HepG2 (cell line): ENCODE measurements around the gene KSR1. TPM values are rescaled to one million over a fixed set of nuclear protein-coding genes. Genes with fewer than 3 reads are reported as not detected.

ENCODE experiments used
- ASH2L ChIP-seq: fragments of 300-600, 200-600 bp; sonication (generic); IDR thresholded peaks from 2 replicates; pipeline ENCODE4 v1.7.0; 2017; ENCODE audit warnings: low read depth, mild to moderate bottlenecking, moderate library complexity, mixed read lengths, low read length; ENCODE audit not compliant: insufficient read length
- ETV5 ChIP-seq: IDR thresholded peaks from 2 replicates; pipeline ENCODE4 v1.6.1; 2018; ENCODE audit warnings: missing biosample characterization, missing genetic modification reagents, inconsistent platforms, borderline replicate concordance
- GMEB1 ChIP-seq: sonication (generic); formaldehyde crosslinking; IDR thresholded peaks from 2 replicates; pipeline ENCODE4 v1.5.1; 2020; ENCODE audit warnings: missing genetic modification reagents, mild to moderate bottlenecking, borderline replicate concordance
- HNRNPL ChIP-seq: fragments of 200-400 bp; formaldehyde crosslinking; IDR thresholded peaks from 2 replicates; pipeline ENCODE4 v1.6.1; 2017; ENCODE audit warnings: mild to moderate bottlenecking, low read depth, low read length
- HNRNPLL ChIP-seq: fragments of 200-400 bp; formaldehyde crosslinking; IDR thresholded peaks from 2 replicates; pipeline ENCODE4 v1.6.1; 2017; ENCODE audit warnings: mild to moderate bottlenecking, low read depth, low read length; ENCODE audit not compliant: poor library complexity, severe bottlenecking
- IKZF1 ChIP-seq: fragments of 450-650 bp; IDR thresholded peaks from 2 replicates; pipeline ENCODE4 v1.7.1; 2016
- LBX2 ChIP-seq: sonication (generic); formaldehyde crosslinking; IDR thresholded peaks from 2 replicates; pipeline ENCODE4 v1.5.0; 2020; ENCODE audit warnings: missing genetic modification reagents, mild to moderate bottlenecking, borderline replicate concordance
- MLLT10 ChIP-seq: sonication (generic); formaldehyde crosslinking; IDR thresholded peaks from 2 replicates; pipeline ENCODE4 v1.4.0; 2020; ENCODE audit warnings: missing genetic modification reagents
- PHF8 ChIP-seq: sonication (generic); formaldehyde crosslinking; IDR thresholded peaks from 2 replicates; pipeline ENCODE4 v1.5.0; 2020; ENCODE audit warnings: missing genetic modification reagents
- POGK ChIP-seq: sonication (generic); formaldehyde crosslinking; conservative IDR thresholded peaks from 2 replicates; pipeline ENCODE4 v1.8.0; 2022; ENCODE audit warnings: mild to moderate bottlenecking, moderate library complexity, missing genetic modification reagents
- SETDB1 ChIP-seq: sonication (generic); formaldehyde crosslinking; IDR thresholded peaks from 2 replicates; pipeline ENCODE4 v1.5.1; 2020; ENCODE audit warnings: missing genetic modification reagents, mild to moderate bottlenecking, borderline replicate concordance
- STAG1 ChIP-seq: sonication (generic); formaldehyde crosslinking; IDR thresholded peaks from 2 replicates; pipeline ENCODE4 v1.4.0; 2020; ENCODE audit warnings: missing genetic modification reagents
- ZNF17 ChIP-seq: sonication (generic); formaldehyde crosslinking; IDR thresholded peaks from 2 replicates; pipeline ENCODE4 v1.5.0; 2020; ENCODE audit warnings: mild to moderate bottlenecking, missing genetic modification reagents
- ZNF333 ChIP-seq: sonication (generic); formaldehyde crosslinking; IDR thresholded peaks from 2 replicates; pipeline ENCODE4 v1.4.0; 2020; ENCODE audit warnings: mild to moderate bottlenecking, missing genetic modification reagents, borderline replicate concordance
- ZNF574 ChIP-seq: sonication (generic); formaldehyde crosslinking; IDR thresholded peaks from 2 replicates; pipeline ENCODE4 v1.4.0; 2020; ENCODE audit warnings: missing genetic modification reagents
- ZNF614 ChIP-seq: IDR thresholded peaks from 2 replicates; pipeline ENCODE4 v1.6.1; 2018; ENCODE audit warnings: missing biosample characterization, missing genetic modification reagents, inconsistent platforms, borderline replicate concordance
- ZNF687 ChIP-seq: sonication (generic); formaldehyde crosslinking; IDR thresholded peaks from 2 replicates; pipeline ENCODE4 v1.5.1; 2020; ENCODE audit warnings: mild to moderate bottlenecking, missing genetic modification reagents, moderate library complexity
- polyA plus RNA-seq, 8 experiments: library from polyadenylated mRNA; depleted of rRNA in 3 of 8; stranded (reverse) in 7 of 8; unstranded in 1 of 8; fragments of >200 nt; fragmentation: Illumina TruSeq in 4 of 8; extraction: Trizol in 4 of 8; gene quantifications; 2 replicates each; pipeline versions ENCODE4 v1.2.1 to v1.2.3, GENCODE V29; 2011 to 2016; ENCODE audit warnings: low read depth in 4 of 8, missing spikeins in 1 of 8, mixed read lengths in 1 of 8; ENCODE audit not compliant: insufficient read depth in 1 of 8
- total RNA-seq, 5 experiments: library from RNA; depleted of rRNA; stranded (reverse); fragments of >200 nt; fragmentation: Illumina TruSeq; extraction: Trizol; gene quantifications; 2 replicates each; pipeline ENCODE4 v1.2.3, GENCODE V29; 2016; ENCODE audit warnings: low read depth in 1 of 5

Gene KSR1
- total and polyA plus RNA-seq, 2 of the 13 experiments (the other 11 are each of a cell fraction or from before 2014, with no cell fraction given), result 10.1 to 16.6 TPM

GRCh38 chr17:27455914-27456680 is at the start of gene KSR1 (continued):
- TF ChIP-seq ZNF614 (CRISPR knock-in tag), result 0 out of 2 replicates have a peak, but pooled peaks have one; percentile 48
- TF ChIP-seq HNRNPL, result 0 out of 2 replicates have a peak, but pooled peaks have one; percentile 35
- TF ChIP-seq ZNF574 (CRISPR knock-in tag), result peak; percentile 87
- TF ChIP-seq ETV5 (CRISPR knock-in tag), result peak; percentile 37; the same call in 1 of the 2 replicates
- no peak; the same call in 1 of the 2 replicates for TF ChIP-seq LBX2 (CRISPR knock-in tag)
- peak; percentile 73 for TF ChIP-seq GMEB1
- peak; percentile 66 for TF ChIP-seq STAG1
- TF ChIP-seq IKZF1, result no peak
- TF ChIP-seq MLLT10 (CRISPR knock-in tag), result no peak
- TF ChIP-seq ZNF333 (CRISPR knock-in tag), result peak; percentile 28; the same call in 1 of the 2 replicates
- TF ChIP-seq HNRNPLL, result peak; percentile 60
- TF ChIP-seq SETDB1, result no peak
- 0 out of 2 replicates have a peak, but pooled peaks have one; percentile 16 for TF ChIP-seq POGK (CRISPR knock-in tag)
- peak; percentile 48 for TF ChIP-seq PHF8 (CRISPR knock-in tag)
- peak; percentile 79 for TF ChIP-seq ASH2L
- no peak for TF ChIP-seq ZNF17 (CRISPR knock-in tag)
- peak; percentile 57 for TF ChIP-seq ZNF687 (CRISPR knock-in tag)
